ENCODE data around the gene PROCA1.
A peak's percentile ranks its signal among the peaks of the same experiment; 100 is the strongest.

PROCA1 gene

DNA sequence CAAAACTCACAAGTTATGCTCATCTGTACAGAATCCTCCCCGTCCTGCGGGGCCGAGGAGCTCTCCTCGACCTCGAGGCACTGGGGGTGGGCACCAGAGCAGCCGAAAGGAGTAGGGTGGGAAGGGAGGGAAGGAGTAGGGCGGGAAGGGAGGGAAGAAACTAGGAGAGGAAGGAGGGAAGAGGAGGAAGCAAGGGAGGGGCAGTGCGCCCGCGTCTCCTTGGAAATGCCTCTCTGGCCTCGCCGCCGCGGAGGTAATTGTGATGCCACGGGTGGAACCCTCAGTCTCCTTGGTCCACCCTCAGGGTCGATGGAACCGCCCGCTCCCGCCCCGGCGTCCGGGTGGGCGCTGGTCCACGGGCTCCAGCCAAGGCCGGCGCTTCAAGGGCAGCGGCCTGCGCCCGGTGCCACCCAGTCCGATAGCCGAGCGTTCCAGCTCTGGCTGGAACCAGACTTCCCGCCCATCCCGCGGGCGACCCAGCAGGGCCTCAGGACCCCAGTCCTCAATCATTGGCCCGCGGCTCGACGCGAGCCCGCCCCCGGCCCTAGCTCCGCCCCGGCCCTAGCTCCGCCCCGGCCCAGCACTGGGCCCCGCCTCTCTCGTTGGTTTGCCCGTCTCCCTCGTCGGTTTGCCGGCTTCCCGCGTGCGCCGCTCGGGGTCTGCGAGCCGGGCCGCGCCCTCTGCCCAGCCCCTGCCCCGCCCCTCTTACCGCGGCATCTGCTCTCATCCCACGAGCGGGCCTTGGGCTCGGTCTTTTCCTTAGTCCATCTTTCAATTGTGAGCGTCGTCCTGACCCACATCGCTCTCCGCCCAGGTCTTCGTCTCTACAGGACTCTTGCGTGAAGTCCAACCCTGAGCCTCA lies 596 bp downstream of the PROCA1 start:
- peak overlapping the region; percentile 88 for H3K4me3 Mint-ChIP-seq
- no peaks in the 10 kb centered on the region for H3K9me3 Mint-ChIP-seq (ENCODE audit: low read depth)
- H3K36me3 Mint-ChIP-seq, result peaks cover 3% of the 10 kb centered on the region
- H3K27me3 Mint-ChIP-seq, result no peaks in the 10 kb centered on the region
- H3K27ac Mint-ChIP-seq, result peak overlapping the region; percentile 82
- H3K4me1 Mint-ChIP-seq (ENCODE audit: low read depth), result peaks cover 26% of the 10 kb centered on the region

DNA sequence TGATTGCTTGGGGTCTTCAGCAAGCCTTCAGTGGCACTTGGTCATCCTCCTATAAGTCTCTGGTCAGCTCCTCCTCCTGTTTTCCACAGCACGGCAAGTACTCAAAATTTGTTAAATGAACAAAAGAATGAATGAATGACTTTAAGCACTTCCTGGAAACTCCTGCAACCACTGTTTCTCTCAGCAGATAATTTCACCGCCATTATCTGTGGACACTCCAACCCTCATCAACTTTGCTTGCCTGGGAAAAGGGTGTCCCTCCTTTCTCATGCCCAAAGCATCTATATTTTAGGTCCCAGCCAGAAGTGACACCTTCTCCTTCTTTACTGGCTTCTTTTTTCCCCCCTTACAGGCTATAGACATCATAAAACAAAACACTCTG lies 4.4 kb downstream of the PROCA1 start:
- peaks cover 14% of the 10 kb centered on the region for H3K4me1 Mint-ChIP-seq (ENCODE audit: low read depth)
- H3K9me3 Mint-ChIP-seq (ENCODE audit: low read depth), result no peaks in the 10 kb centered on the region
- no peaks in the 10 kb centered on the region for H3K36me3 Mint-ChIP-seq
- no peaks in the 10 kb centered on the region for H3K27me3 Mint-ChIP-seq
- peak overlapping the region; percentile 43 for H3K27ac Mint-ChIP-seq
- H3K4me3 Mint-ChIP-seq, result no peak overlapping the region

DNA sequence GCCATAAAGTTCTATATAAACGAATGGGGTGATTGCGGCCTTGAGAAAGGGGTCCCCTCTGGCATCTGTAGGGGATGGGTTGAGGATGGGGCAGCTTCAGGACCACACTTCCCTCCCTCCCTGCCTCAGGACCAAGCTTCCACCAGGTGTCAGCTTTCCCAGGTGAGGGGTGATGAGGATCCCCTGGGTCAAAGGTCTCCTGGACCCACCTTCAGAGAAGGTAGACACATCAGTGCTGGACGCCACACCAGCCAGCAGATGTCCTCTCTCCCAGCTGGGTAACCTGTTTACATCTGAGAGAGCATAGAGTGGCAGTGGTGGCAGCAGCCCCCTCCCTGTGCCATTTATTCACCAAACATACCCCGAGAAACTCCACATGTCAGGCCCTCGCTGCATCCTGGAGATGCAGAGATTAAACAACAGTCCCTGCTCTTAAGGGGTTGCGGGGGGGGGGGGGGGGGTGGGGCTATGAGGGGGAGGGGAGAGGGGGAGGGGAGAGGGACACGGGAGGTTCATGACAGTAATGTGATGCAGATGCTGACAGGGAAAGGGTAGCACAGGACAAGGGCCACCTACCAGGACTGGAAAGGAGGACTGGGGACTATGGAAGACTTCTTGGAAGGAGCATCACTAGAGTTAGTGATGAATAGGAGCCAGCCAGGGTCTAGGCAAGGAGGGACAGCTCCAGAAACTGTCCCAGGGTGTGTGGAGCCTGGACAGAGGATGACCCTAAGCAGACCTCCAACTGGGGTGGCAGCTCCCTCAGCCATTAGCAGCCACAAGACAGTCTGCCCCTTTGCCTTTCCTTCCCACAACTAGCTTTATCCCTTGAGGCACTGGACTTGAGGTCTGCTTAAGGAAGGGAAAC lies 5.0 kb downstream of the PROCA1 start:
- H3K4me3 Mint-ChIP-seq, result no peak overlapping the region
- H3K4me1 Mint-ChIP-seq (ENCODE audit: low read depth), result peaks cover 8% of the 10 kb centered on the region
- no peaks in the 10 kb centered on the region for H3K9me3 Mint-ChIP-seq (ENCODE audit: low read depth)
- no peaks in the 10 kb centered on the region for H3K36me3 Mint-ChIP-seq
- H3K27ac Mint-ChIP-seq, result peak overlapping the region; percentile 41
- H3K27me3 Mint-ChIP-seq, result no peaks in the 10 kb centered on the region

DNA sequence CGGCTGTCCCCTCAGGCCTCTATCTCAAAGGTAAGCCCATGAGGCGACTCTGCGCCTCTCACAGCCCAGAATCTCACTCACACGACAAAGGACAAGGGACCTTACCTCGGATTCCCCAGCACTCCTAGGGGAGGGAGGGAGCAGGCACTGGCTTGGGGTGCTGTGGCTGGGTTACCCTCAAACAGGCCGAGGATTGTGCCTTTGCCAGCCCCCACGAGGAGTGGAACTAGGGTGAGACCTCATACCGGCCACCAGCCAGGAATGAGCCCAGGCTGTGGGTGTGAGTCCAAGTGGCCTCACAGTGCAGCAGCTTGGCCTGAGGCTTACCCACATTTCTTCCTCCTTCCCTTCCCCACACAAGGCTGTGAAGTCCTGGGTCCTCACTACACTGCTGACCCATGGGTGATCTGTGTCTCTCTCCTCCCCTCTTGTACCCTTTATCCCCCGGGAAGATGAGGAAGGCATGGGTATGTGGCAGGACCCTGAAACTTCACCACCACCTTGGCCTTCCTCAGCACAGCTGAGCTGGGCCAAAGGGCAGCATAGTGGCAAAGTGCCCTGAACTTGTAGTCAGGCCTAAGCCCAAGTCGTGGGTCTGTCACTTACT lies 5.9 kb downstream of the PROCA1 start:
- H3K36me3 Mint-ChIP-seq, result no peaks in the 10 kb centered on the region
- no peaks in the 10 kb centered on the region for H3K27me3 Mint-ChIP-seq
- H3K4me3 Mint-ChIP-seq, result no peak overlapping the region
- H3K9me3 Mint-ChIP-seq (ENCODE audit: low read depth), result no peaks in the 10 kb centered on the region
- H3K4me1 Mint-ChIP-seq (ENCODE audit: low read depth), result peaks cover 4% of the 10 kb centered on the region
- H3K27ac Mint-ChIP-seq, result peak overlapping the region; percentile 68

DNA sequence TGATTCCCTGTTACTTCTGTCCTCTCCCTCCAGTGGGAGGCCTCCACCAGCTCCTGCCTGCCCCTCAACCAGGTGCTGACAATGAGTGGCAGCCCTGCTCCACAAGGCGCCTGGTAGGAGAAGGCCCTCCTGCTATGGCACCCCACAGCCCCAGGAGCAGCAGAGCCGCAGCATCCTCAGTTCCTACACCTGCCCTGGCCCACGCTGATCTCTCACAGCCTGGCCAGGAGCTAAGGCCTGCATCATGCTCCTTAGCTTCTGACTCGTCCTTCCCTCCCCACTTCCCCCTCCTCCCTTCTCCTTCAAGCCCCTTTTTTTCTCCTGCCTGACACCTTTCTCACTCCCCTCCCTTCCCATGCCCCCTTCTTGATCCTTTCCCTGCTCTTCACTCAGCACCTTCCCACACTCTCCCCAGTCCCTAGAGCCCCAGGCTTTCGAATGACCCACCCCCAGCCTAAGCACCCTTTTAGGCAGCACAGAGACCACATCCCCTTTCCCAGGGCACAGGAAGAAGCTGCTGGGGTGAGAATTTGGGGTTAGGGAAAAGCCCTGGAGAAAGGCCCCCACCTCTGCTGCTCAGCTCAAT lies 6.5 kb downstream of the PROCA1 start:
- H3K36me3 Mint-ChIP-seq, result no peaks in the 10 kb centered on the region
- no peaks in the 10 kb centered on the region for H3K9me3 Mint-ChIP-seq (ENCODE audit: low read depth)
- H3K27ac Mint-ChIP-seq, result peak overlapping the region; percentile 68
- no peaks in the 10 kb centered on the region for H3K4me1 Mint-ChIP-seq (ENCODE audit: low read depth)
- H3K27me3 Mint-ChIP-seq, result no peaks in the 10 kb centered on the region
- no peak overlapping the region for H3K4me3 Mint-ChIP-seq

- no peak overlapping the region for H3K27ac Mint-ChIP-seq
- no peaks in the 10 kb centered on the region for H3K27me3 Mint-ChIP-seq
- no peaks in the 10 kb centered on the region for H3K9me3 Mint-ChIP-seq (ENCODE audit: low read depth)
- H3K4me1 Mint-ChIP-seq (ENCODE audit: low read depth), result no peaks in the 10 kb centered on the region
- H3K36me3 Mint-ChIP-seq, result no peaks in the 10 kb centered on the region
- no peak overlapping the region for H3K4me3 Mint-ChIP-seq
These were observed 7.3 kb downstream of the PROCA1 start for GRCh38 chr17:28704219-28704858.

DNA sequence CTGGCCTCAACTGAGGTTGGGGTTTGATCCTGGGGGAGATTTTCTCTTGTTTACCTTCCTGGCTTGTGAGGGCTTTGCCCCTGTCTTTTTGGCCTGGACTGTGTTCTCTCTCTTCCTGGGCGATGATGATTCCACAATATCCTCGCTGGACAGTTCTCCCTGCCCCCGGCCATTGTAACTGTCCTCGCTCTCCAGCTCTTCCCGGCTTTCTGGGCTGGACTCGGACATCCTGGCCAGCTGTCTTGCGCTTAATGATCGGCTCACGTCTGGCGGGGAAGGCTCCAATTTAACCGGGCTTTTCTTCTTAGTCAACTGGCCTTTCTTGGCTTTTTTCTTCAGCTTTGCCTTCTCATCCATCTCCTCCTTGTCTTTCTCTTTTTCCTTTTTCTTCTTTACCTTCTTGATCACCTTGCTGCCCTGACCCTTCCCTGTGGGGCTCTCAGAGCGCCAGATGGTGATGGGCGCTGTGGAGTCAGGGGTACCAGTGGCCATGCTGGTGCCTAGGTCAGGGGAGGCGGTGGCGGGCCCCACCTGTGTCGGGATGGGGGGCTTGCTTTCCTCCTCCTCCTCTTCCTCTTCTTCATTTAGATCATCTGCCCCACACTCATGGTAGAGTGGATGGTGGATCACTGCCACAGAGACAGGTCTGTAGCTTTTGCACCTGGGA lies 8.0 kb downstream of the PROCA1 start:
- Mint-ChIP-seq H3K27ac (peak overlapping the region; percentile 43), H3K36me3 (no peaks in the 10 kb centered on the region), H3K9me3 (ENCODE audit: low read depth) (no peaks in the 10 kb centered on the region), H3K4me3 (no peak overlapping the region), H3K27me3 (no peaks in the 10 kb centered on the region), H3K4me1 (ENCODE audit: low read depth) (no peaks in the 10 kb centered on the region)

GRCh38 chr17:28702752-28703150 lies 8.9 kb downstream of the PROCA1 start:
- Mint-ChIP-seq H3K27me3 (no peaks in the 10 kb centered on the region), H3K4me1 (ENCODE audit: low read depth) (no peaks in the 10 kb centered on the region), H3K27ac (no peak overlapping the region), H3K9me3 (ENCODE audit: low read depth) (no peaks in the 10 kb centered on the region), H3K36me3 (no peaks in the 10 kb centered on the region), H3K4me3 (no peak overlapping the region)

GRCh38 chr17:28702026-28702751 lies 9.5 kb downstream of the PROCA1 start:
- Mint-ChIP-seq H3K27me3 (no peaks in the 10 kb centered on the region), H3K4me1 (ENCODE audit: low read depth) (no peaks in the 10 kb centered on the region), H3K36me3 (no peaks in the 10 kb centered on the region), H3K4me3 (no peak overlapping the region), H3K27ac (no peak overlapping the region), H3K9me3 (ENCODE audit: low read depth) (no peaks in the 10 kb centered on the region)

DNA sequence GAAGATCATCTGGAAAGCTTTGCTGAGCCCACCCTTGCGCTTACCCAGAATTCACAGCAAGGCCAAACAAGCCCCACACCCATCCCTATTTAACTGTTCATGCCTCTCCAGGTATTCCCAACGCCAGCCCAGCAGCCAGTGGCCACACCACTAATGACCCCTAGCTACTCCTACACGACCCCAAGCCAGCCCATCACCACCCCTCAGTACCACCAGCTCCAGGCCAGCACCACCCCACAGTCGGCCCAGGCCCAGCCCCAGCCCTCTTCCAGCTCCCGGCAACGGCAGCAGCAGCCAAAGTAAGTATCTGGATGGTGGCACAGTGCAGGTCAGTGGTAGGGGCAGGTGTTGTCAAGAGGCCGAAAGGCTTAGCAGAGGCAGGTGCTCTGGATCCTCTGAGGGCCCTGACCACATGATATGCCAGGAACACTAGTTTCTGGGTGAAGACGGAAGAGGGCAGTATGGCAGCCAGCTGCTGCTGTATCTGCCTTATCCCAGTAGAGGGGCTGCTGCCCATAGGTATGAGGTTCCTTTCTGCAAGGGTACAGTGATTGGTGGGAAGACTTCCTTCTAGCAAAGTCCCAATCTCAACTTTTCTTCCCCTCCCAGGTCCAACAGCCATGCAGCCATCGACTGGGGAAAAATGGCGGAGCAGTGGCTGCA lies 10.7 kb downstream of the PROCA1 start:
- no peak overlapping the region for H3K4me3 Mint-ChIP-seq
- H3K27ac Mint-ChIP-seq, result no peak overlapping the region
- no peaks in the 10 kb centered on the region for H3K9me3 Mint-ChIP-seq (ENCODE audit: low read depth)
- no peaks in the 10 kb centered on the region for H3K27me3 Mint-ChIP-seq
- H3K4me1 Mint-ChIP-seq (ENCODE audit: low read depth), result no peaks in the 10 kb centered on the region
- H3K36me3 Mint-ChIP-seq, result no peaks in the 10 kb centered on the region

GRCh38 chr17:28700278-28700677 lies 11.4 kb downstream of the PROCA1 start:
- Mint-ChIP-seq H3K9me3 (ENCODE audit: low read depth) (no peaks in the 10 kb centered on the region), H3K27me3 (no peaks in the 10 kb centered on the region), H3K4me1 (ENCODE audit: low read depth) (no peaks in the 10 kb centered on the region)

GRCh38 chr17:28698253-28698941 lies 13.3 kb downstream of the PROCA1 start:
- H3K36me3 Mint-ChIP-seq, result peaks cover 3% of the 10 kb centered on the region
- H3K4me3 Mint-ChIP-seq, result no peak overlapping the region
- H3K27me3 Mint-ChIP-seq, result no peaks in the 10 kb centered on the region
- no peaks in the 10 kb centered on the region for H3K9me3 Mint-ChIP-seq (ENCODE audit: low read depth)
- no peaks in the 10 kb centered on the region for H3K4me1 Mint-ChIP-seq (ENCODE audit: low read depth)
- H3K27ac Mint-ChIP-seq, result peak overlapping the region; percentile 50

More at GRCh38 chr17:28700278-28700677, 11.4 kb downstream of the PROCA1 start:
- Mint-ChIP-seq H3K4me3 (no peak overlapping the region), H3K36me3 (no peaks in the 10 kb centered on the region), H3K27ac (no peak overlapping the region)

DNA sequence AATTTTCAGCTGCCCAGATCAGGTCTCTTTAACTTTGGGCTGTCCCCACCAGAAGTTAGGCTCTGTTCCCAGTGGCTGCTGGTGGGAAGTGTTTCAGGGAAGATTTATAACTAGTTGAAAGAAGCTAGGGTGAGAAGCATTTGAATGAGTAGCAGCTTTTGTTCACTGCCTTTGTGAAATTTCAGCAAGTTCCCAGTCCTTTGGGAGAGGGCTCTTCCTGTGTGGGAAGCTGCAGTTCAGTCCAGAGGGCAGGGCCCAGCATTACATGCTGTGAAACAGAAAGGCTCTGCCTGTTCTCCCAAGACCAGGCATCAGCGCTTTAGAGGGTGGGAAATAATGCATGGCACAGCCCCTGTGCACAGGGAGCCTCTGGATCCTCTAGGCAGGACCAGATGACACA lies 17.8 kb downstream of the PROCA1 start:
- H3K4me1 Mint-ChIP-seq (ENCODE audit: low read depth), result no peaks in the 10 kb centered on the region
- H3K9me3 Mint-ChIP-seq (ENCODE audit: low read depth), result no peaks in the 10 kb centered on the region
- no peak overlapping the region for H3K4me3 Mint-ChIP-seq
- no peak overlapping the region for H3K27ac Mint-ChIP-seq
- peaks cover 3% of the 10 kb centered on the region for H3K36me3 Mint-ChIP-seq
- no peaks in the 10 kb centered on the region for H3K27me3 Mint-ChIP-seq
